HG02642 (cell line): Measurements from ENCODE around the gene ELL3.

ENCODE experiments used
- ATAC-seq: cut with Tn5 transposase; IDR thresholded peaks from one replicate; pipeline ENCODE4 v1.9.1; 2021; ENCODE audit warnings: mild to moderate bottlenecking; ENCODE audit not compliant: unreplicated experiment, poor library complexity

The ELL3 gene

GRCh38 chr15:43792761-43793476, 16.2 kb upstream of the ELL3 start:
- ATAC-seq: no peak

- ATAC-seq: peak; percentile 91
Measured at GRCh38 chr15:43791993-43792760, 15.4 kb upstream of the ELL3 start, which contains the start of gene SERF2. SERF2 (plus strand) TSS chr15:43792320; CDS start chr15:43792377, 57 bp downstream.

- ATAC-seq: no peak
Measured at GRCh38 chr15:43789409-43789808, 12.6 kb upstream of the ELL3 start.

GRCh38 chr15:43779016-43779415, 2.2 kb upstream of the ELL3 start:
- no peak for ATAC-seq

GRCh38 chr15:43777267-43777914, 625 bp upstream of the ELL3 start:
- peak; percentile 58 for ATAC-seq

- peak; percentile 71 for ATAC-seq
Measured at GRCh38 chr15:43776101-43776717, 557 bp downstream of the ELL3 start.

- no peak for ATAC-seq
Measured at GRCh38 chr15:43775411-43775965, 1.3 kb downstream of the ELL3 start.

- ATAC-seq: no peak
Measured at GRCh38 chr15:43774062-43774461, 2.7 kb downstream of the ELL3 start.

GRCh38 chr15:43772624-43773023, 4.1 kb downstream of the ELL3 start:
- ATAC-seq: no peak

- ATAC-seq: no peak
Measured at GRCh38 chr15:43771816-43772215, 5.0 kb downstream of the ELL3 start.

- ATAC-seq: no peak
Measured at GRCh38 chr15:43769584-43770228, 7.1 kb downstream of the ELL3 start.

- ATAC-seq: no peak
Measured at GRCh38 chr15:43763819-43764446, 12.8 kb downstream of the ELL3 start.

- no peak for ATAC-seq
Measured at GRCh38 chr15:43762824-43763223, 13.9 kb downstream of the ELL3 start.

- ATAC-seq: no peak
Measured at GRCh38 chr15:43751885-43752284, 24.9 kb downstream of the ELL3 start.

- no peak for ATAC-seq
Measured at GRCh38 chr15:43749690-43750345, 26.9 kb downstream of the ELL3 start.

- ATAC-seq: no peak
Measured at GRCh38 chr15:43748376-43748775, 28.4 kb downstream of the ELL3 start.

- ATAC-seq: peak; percentile 18
Measured at GRCh38 chr15:43746903-43747309, 29.9 kb downstream of the ELL3 start.

GRCh38 chr15:43746245-43746902, 30.4 kb downstream of the ELL3 start, which contains the start of gene PDIA3:
PDIA3 (plus strand) TSS chr15:43746438; CDS start chr15:43746540, 102 bp downstream.
- peak; percentile 84 for ATAC-seq
